Stimulated activated effector memory CD8-positive, alpha-beta T cell treated with anti-CD3 and anti-CD28 coated beads, Interleukin-12 subunit alpha, Interleukin-12 subunit beta, amount 100 ng/mL, for 72 hours (primary cell): Measurements from ENCODE around the gene ADCY2.

Source experiments
- ATAC-seq: fragments of 150-1000 bp; cut with Tn5 transposase; 2 replicates; pipeline ENCODE4 v1.10.0; 2021
- DNase-seq, 2 donors: peaks; one replicate each; pipeline ENCODE4 v3.0.0; 2021 to 2022; ENCODE audit warnings: low spot score in 2 of 2
- H3K27ac Mint-ChIP-seq: one replicate; pipeline ENCODE4 v1.8.0; 2022; ENCODE audit warnings: mild to moderate bottlenecking, mixed read lengths
- H3K36me3 Mint-ChIP-seq: one replicate; pipeline ENCODE4 v1.8.0; 2022; ENCODE audit warnings: mild to moderate bottlenecking, mixed read lengths
- H3K4me1 Mint-ChIP-seq: one replicate; pipeline ENCODE4 v1.8.0; 2022; ENCODE audit warnings: mixed read lengths
- H3K4me3 Mint-ChIP-seq: one replicate; pipeline ENCODE4 v1.8.0; 2022; ENCODE audit warnings: mild to moderate bottlenecking, mixed read lengths
- H3K9me3 Mint-ChIP-seq: one replicate; pipeline ENCODE4 v1.8.0; 2022; ENCODE audit warnings: mixed read lengths

Gene ADCY2

GRCh38 chr5:7755958-7756357, 360.0 kb downstream of the ADCY2 start:
- DNase-seq (no peak), ATAC-seq (no peak)

DNA sequence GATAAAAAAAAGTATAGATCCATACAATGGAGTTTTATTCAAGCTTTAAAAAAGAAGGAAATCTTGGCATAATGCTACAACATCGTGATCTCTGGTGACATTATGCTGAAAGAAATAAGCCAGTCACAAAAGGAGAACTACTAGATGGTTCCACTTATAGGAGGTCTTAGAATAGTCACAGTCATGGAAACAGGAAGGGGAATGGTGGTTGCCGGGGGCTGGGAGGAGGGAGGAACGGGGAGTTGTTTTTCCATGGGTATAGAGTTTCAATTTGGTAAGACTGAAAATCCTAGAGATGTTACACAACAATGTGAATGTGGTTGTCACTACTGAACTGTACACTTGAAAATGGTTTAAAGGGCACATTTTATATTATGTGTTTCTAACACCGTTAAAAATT, 360.5 kb downstream of the ADCY2 start:
- no peak for DNase-seq
- H3K4me1 Mint-ChIP-seq = no peaks in the 10 kb centered on the region
- no peaks in the 10 kb centered on the region for H3K36me3 Mint-ChIP-seq
- no peak for ATAC-seq
- H3K4me3 Mint-ChIP-seq = no peak overlapping the region
- H3K9me3 Mint-ChIP-seq = no peaks in the 10 kb centered on the region
- H3K27ac Mint-ChIP-seq = no peak overlapping the region

More at GRCh38 chr5:7755958-7756357, 360.0 kb downstream of the ADCY2 start:
- H3K4me3 Mint-ChIP-seq = no peak overlapping the region
- no peaks in the 10 kb centered on the region for H3K9me3 Mint-ChIP-seq
- no peaks in the 10 kb centered on the region for H3K36me3 Mint-ChIP-seq
- no peak overlapping the region for H3K27ac Mint-ChIP-seq
- H3K4me1 Mint-ChIP-seq = no peaks in the 10 kb centered on the region

DNA sequence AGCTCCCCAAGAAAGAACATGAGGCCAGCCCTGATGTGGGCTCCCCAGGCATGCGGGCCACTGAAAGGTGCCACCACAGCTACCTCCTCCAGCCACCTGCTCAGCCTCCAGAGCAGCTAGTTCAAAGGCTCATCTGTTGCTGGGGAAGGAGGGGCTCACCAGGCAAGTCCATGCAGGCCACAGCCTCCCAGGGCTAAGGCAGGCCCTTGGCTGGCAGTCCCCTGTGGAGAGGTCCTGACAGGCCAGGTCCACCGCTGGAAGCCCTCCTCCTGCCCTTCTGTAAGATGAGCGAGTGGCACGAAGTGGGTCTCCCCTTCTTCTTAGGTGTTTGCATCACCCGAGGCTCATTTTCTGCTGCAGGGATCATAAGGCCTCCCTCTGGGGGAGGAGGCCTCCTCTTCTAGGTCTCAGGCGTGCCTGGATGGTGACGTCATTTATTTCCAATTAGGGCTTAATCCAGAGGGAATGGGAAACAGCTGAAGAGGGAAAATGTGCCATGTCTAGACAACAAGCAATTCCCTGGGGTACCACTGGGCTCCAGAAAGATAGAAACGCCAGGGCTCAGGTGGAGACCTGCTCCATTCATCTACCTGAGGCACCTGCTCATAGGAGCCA, 363.4 kb downstream of the ADCY2 start:
- no peak overlapping the region for H3K4me3 Mint-ChIP-seq
- H3K4me1 Mint-ChIP-seq = no peaks in the 10 kb centered on the region
- no peak overlapping the region for H3K27ac Mint-ChIP-seq
- H3K36me3 Mint-ChIP-seq = no peaks in the 10 kb centered on the region
- DNase-seq (no peak), ATAC-seq (peak; percentile 26)
- H3K9me3 Mint-ChIP-seq = no peaks in the 10 kb centered on the region

GRCh38 chr5:7759951-7760580, 364.1 kb downstream of the ADCY2 start:
- Mint-ChIP-seq H3K36me3 (no peaks in the 10 kb centered on the region), H3K27ac (no peak overlapping the region), H3K4me1 (no peaks in the 10 kb centered on the region), H3K4me3 (no peak overlapping the region), H3K9me3 (no peaks in the 10 kb centered on the region)
- ATAC-seq (no peak), DNase-seq (no peak)

- Mint-ChIP-seq H3K4me3 (no peak overlapping the region), H3K36me3 (no peaks in the 10 kb centered on the region), H3K9me3 (no peaks in the 10 kb centered on the region), H3K4me1 (no peaks in the 10 kb centered on the region), H3K27ac (no peak overlapping the region)
- DNase-seq (no peak), ATAC-seq (no peak)
These were observed 366.3 kb downstream of the ADCY2 start for GRCh38 chr5:7762267-7762666.

DNA sequence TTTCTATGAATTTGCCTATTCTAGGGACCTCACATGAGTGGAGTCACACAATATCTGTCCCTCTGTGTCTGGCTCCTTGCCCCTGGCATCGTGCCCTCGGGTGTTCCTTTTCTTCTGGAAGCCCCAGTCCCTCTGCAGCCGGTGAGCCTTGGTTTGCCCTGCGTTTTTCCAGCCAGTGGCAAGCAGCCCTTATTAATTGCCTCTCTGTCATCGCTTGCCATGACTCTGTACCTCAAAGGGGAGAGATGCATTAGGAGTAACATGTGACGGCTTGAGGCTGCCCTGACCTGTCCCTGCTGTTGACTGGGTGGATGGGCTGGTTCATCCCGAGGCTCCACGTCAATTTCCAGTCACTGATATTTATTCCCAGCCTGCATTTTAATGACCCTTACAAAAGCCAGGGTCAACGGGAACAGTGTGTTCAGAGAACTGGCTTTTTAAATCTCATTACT, 367.7 kb downstream of the ADCY2 start:
- no peaks in the 10 kb centered on the region for H3K4me1 Mint-ChIP-seq

GRCh38 chr5:7764452-7764851, 368.5 kb downstream of the ADCY2 start:
- no peaks in the 10 kb centered on the region for H3K9me3 Mint-ChIP-seq
- no peak for DNase-seq
- H3K4me3 Mint-ChIP-seq = no peak overlapping the region
- H3K4me1 Mint-ChIP-seq = no peaks in the 10 kb centered on the region
- H3K27ac Mint-ChIP-seq = no peak overlapping the region
- H3K36me3 Mint-ChIP-seq = no peaks in the 10 kb centered on the region
- no peak for ATAC-seq

More for the DNA sequence above, 367.7 kb downstream of the ADCY2 start:
- H3K27ac Mint-ChIP-seq = no peak overlapping the region
- no peaks in the 10 kb centered on the region for H3K9me3 Mint-ChIP-seq
- DNase-seq (no peak), ATAC-seq (no peak)
- H3K4me3 Mint-ChIP-seq = no peak overlapping the region
- H3K36me3 Mint-ChIP-seq = no peaks in the 10 kb centered on the region

- Mint-ChIP-seq H3K4me1 (no peaks in the 10 kb centered on the region), H3K4me3 (no peak overlapping the region), H3K27ac (no peak overlapping the region), H3K9me3 (no peaks in the 10 kb centered on the region), H3K36me3 (no peaks in the 10 kb centered on the region)
- DNase-seq (no peak), ATAC-seq (no peak)
These were observed 374.5 kb downstream of the ADCY2 start for GRCh38 chr5:7770436-7770835.

GRCh38 chr5:7772141-7772540, 376.2 kb downstream of the ADCY2 start:
- no peak for ATAC-seq
- DNase-seq = no peak
- Mint-ChIP-seq H3K4me1 (no peaks in the 10 kb centered on the region), H3K4me3 (no peak overlapping the region), H3K36me3 (no peaks in the 10 kb centered on the region), H3K27ac (no peak overlapping the region), H3K9me3 (no peaks in the 10 kb centered on the region)

GRCh38 chr5:7773178-7773577, 377.2 kb downstream of the ADCY2 start:
- no peak overlapping the region for H3K27ac Mint-ChIP-seq
- H3K4me1 Mint-ChIP-seq = no peaks in the 10 kb centered on the region
- no peak for DNase-seq
- no peak for ATAC-seq
- H3K9me3 Mint-ChIP-seq = no peaks in the 10 kb centered on the region
- no peaks in the 10 kb centered on the region for H3K36me3 Mint-ChIP-seq
- H3K4me3 Mint-ChIP-seq = no peak overlapping the region

GRCh38 chr5:7776442-7776841, 380.5 kb downstream of the ADCY2 start:
- DNase-seq (no peak), ATAC-seq (no peak)
- no peaks in the 10 kb centered on the region for H3K36me3 Mint-ChIP-seq
- peaks cover 17% of the 10 kb centered on the region for H3K4me1 Mint-ChIP-seq
- H3K27ac Mint-ChIP-seq = no peak overlapping the region
- no peak overlapping the region for H3K4me3 Mint-ChIP-seq
- H3K9me3 Mint-ChIP-seq = no peaks in the 10 kb centered on the region

- Mint-ChIP-seq H3K36me3 (no peaks in the 10 kb centered on the region), H3K4me1 (peaks cover 17% of the 10 kb centered on the region), H3K4me3 (no peak overlapping the region), H3K9me3 (no peaks in the 10 kb centered on the region), H3K27ac (no peak overlapping the region)
- no peak for ATAC-seq
- DNase-seq = no peak
These were observed 383.4 kb downstream of the ADCY2 start for GRCh38 chr5:7779019-7780005.

DNA sequence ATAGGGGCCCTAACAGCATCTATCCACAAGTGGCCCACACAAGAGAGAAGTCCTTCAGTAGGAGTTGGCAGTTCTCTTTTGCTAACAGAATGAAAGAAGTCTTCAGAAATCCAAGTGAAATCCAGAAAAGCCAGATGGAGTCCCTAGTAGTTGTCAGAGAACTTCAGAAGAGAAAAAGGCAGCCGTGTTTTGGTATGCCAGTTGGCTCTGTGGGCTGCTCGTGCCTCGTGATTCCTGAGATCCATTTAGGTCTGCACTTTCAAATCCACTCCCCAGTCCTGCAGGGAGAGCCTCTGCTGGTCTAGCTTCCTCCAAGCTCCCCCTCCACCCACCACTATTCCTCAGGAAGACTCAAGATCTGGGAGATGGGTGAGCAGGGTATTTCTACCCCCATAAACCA, 386.0 kb downstream of the ADCY2 start:
- H3K27ac Mint-ChIP-seq = no peak overlapping the region
- no peaks in the 10 kb centered on the region for H3K36me3 Mint-ChIP-seq
- H3K4me1 Mint-ChIP-seq = peaks cover 17% of the 10 kb centered on the region
- DNase-seq (no peak), ATAC-seq (no peak)
- no peaks in the 10 kb centered on the region for H3K9me3 Mint-ChIP-seq
- no peak overlapping the region for H3K4me3 Mint-ChIP-seq

DNA sequence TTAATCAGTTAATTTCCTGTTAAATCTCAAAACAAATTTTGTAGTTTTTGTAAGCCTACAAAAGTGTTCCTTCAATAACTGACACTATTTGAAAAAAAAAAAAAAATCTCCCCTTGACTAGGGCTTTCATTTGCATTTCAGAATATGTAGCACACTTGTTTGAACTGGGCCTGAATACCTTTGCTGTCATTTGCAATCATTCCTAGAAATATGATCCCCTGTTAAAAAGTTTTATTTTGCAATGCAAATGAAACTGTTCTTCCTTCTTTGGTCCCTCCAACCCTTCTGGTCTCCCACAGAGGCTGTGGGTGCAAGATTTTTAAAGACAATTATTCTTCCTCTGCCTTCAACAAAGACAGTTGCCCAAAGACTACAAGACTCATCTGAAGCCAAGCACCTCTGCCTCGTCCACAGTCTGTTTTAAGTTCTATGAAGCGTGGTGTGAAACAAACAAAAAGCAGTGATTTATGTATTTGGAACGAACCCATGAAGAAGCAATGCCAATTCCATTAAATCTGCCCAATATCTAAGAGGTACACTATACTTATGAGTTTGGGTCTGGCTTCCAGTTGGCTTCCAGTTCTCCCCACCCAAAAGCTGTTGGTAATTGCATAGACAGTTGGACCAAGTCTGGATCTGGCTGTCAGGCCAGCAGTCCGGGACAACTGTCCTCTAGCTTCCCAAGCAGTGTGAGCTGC, 388.9 kb downstream of the ADCY2 start:
- no peaks in the 10 kb centered on the region for H3K9me3 Mint-ChIP-seq
- H3K27ac Mint-ChIP-seq = no peak overlapping the region
- no peak for ATAC-seq
- peaks cover 5% of the 10 kb centered on the region for H3K4me1 Mint-ChIP-seq
- H3K36me3 Mint-ChIP-seq = no peaks in the 10 kb centered on the region
- DNase-seq = no peak
- no peak overlapping the region for H3K4me3 Mint-ChIP-seq

GRCh38 chr5:7787770-7788169, 391.8 kb downstream of the ADCY2 start:
- no peak for ATAC-seq
- no peaks in the 10 kb centered on the region for H3K36me3 Mint-ChIP-seq
- no peaks in the 10 kb centered on the region for H3K9me3 Mint-ChIP-seq
- H3K27ac Mint-ChIP-seq = no peak overlapping the region
- DNase-seq = no peak
- H3K4me3 Mint-ChIP-seq = no peak overlapping the region
- no peaks in the 10 kb centered on the region for H3K4me1 Mint-ChIP-seq
